Measurements from ENCODE around the gene ANGPT4. TPM values are rescaled to one million over a fixed set of nuclear protein-coding genes. Genes with fewer than 3 reads are reported as not detected.

ANGPT4 gene
- total RNA-seq, 1 donor: not detected

DNA sequence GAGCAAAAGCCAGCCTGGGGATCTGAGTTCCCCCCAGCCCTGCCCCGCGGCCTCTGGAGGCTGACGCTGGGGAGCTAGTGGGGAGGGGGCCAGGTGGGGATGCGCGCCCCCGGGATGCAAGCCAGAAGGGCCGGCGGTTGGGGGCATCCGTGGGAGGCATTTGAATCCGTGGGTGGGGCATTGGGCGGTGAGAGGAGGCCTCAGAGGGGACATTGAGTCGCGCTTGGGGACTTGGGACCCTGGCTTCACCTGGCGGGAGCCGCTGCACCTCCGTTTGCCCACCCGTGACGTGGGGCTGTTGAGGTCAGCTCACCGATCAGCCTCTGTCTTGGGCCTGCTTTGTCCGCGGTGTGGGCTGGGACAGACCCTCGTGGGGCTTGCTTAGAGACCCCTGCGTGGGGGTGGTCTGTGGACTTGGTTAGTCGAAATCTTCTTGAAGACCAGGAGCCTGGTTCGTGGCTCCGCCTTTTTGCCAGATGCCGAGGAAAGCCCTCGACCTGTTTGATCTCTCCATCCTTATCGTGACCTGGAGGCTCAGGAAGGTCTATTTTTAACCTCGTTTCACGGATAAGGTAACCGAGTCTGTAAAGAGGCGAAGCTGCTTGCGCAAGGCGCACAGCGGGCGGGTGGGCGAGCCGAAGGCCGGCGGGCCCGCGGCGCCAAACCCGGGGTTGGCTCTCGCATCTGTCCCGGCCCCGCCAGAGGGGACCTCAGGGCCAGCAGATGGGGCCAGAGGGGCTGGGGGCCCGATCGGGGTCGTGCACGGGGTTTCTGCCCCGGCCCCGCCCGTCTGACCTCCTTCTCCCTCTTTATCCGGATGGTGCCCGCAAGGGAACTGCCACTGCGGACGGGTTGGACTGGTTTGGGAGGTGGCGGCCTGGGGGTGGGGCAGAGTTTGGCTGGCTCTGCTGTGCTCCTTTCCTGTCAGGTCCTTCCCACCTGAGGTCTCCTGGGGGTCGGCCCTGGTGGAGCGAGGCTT, 74.3 kb downstream of the ANGPT4 start:
- TF ChIP-seq, protein P1, sequence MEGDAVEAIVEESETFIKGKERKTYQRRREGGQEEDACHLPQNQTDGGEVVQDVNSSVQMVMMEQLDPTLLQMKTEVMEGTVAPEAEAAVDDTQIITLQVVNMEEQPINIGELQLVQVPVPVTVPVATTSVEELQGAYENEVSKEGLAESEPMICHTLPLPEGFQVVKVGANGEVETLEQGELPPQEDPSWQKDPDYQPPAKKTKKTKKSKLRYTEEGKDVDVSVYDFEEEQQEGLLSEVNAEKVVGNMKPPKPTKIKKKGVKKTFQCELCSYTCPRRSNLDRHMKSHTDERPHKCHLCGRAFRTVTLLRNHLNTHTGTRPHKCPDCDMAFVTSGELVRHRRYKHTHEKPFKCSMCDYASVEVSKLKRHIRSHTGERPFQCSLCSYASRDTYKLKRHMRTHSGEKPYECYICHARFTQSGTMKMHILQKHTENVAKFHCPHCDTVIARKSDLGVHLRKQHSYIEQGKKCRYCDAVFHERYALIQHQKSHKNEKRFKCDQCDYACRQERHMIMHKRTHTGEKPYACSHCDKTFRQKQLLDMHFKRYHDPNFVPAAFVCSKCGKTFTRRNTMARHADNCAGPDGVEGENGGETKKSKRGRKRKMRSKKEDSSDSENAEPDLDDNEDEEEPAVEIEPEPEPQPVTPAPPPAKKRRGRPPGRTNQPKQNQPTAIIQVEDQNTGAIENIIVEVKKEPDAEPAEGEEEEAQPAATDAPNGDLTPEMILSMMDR (IDR thresholded peaks at IDR 0.05; ENCODE audit: insufficient read depth, low read length): no peak
- peak overlapping the region; percentile 59 for H3K4me3 ChIP-seq (ENCODE audit: low read depth, low read length)

DNA sequence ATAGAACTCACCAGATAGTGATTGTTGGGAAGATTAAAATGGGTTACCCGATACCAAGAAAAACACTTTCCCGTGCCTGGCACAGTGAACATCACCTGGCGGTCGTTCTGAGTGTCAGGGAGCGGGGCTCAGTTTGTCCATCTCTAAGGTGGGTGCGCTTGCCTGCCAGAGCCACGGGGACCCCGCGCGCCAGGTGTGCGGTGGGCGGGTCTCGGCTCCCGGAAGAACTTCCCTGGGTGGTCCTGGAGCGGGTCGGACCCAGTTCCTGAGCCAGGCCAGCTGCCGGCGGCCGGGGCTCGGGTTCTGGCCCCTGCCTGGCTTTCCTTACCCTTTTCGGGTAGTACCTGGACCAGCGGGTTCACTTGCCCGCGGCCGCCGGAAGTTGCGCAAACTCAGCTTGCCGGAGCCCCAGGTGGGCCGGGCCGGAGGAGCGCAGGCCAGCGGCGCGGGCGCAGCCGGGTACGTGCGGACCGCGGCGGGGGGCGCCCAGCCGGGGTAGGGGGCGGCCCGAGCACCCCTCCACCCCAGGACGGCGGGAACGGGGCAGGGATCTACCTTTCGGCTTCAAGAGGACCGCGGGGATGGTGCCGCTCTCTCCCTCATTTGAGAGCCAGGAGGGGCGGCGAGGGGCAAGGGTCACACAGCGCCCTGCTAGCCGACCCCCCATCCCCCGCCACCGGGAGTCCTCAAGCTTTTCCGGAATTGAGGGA, 75.1 kb downstream of the ANGPT4 start:
- no peak for DNase-seq (ENCODE audit: low read depth)
- peak overlapping the region; percentile 59 for H3K4me3 ChIP-seq (ENCODE audit: low read depth, low read length)

More for the DNA sequence above, 74.3 kb downstream of the ANGPT4 start:
- no peak for DNase-seq (ENCODE audit: low read depth)

DNA sequence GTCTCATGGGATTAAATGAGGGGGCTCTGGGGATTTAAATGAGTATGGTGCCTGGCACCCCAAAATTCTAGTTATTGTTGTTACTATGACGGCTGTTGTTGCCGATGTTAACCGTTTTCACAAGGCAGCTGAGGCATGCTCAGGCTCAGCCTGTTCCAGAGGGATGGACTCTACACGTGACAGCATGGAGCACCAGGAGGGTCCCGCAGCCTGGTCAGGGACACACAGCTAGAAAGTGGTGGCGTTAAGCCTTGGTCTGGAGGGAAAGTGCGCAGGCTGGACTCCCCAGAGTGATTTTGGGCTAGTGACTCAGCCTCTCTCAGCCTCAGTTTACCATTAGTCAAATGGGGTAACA, 75.7 kb downstream of the ANGPT4 start:
- no peak overlapping the region for H3K4me3 ChIP-seq (ENCODE audit: low read depth, low read length)
- TF ChIP-seq, protein P1 (IDR thresholded peaks at IDR 0.05; ENCODE audit: insufficient read depth, low read length): no peak
- no peak for DNase-seq (ENCODE audit: low read depth)

More for the DNA sequence above, 75.1 kb downstream of the ANGPT4 start:
- TF ChIP-seq, protein P1 (IDR thresholded peaks at IDR 0.05; ENCODE audit: insufficient read depth, low read length): no peak

DNA sequence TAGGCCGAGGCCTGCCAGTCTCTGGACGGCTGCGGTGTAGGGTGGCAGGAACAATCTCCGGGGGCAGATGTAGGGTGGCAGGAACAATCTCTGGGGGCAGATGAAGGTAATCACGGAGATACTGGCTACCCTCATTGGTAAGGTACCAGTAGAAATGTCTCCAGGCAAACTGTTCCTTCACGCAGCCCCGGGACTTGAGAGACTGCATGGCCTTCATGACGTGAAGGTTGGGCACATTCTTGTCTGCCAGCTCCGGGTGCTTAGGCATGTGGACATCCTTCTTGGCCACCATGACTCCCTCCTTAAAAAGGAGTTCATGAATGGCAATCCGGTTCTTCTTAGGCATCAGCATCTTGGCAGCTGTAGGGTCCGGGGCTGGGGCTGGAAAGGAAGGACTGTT, 76.5 kb downstream of the ANGPT4 start:
- no peak overlapping the region for H3K4me3 ChIP-seq (ENCODE audit: low read depth, low read length)
- TF ChIP-seq, protein P1 (IDR thresholded peaks at IDR 0.05; ENCODE audit: insufficient read depth, low read length): no peak
- DNase-seq (ENCODE audit: low read depth): no peak

DNA sequence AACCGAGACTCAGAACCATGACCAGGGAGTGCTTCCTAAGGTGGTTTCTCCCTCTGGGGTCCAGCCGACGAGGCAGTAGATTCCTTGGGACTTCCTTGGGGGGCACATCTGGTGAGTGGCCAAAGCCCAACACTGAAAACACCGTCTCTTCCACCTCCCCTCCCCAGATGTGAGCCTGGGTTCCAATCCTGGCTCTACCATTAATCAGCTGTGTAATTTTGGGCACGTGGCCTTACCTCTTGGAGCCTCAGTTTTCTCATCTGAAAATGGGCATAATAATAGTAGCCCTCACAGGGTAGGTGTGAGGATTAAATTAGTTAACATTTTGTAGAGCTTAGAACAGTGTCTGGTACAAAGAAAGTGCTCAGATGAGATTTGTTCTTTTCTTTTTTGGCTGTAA, 77.1 kb downstream of the ANGPT4 start:
- TF ChIP-seq, protein P1 (IDR thresholded peaks at IDR 0.05; ENCODE audit: insufficient read depth, low read length): no peak
- no peak for DNase-seq (ENCODE audit: low read depth)
- no peak overlapping the region for H3K4me3 ChIP-seq (ENCODE audit: low read depth, low read length)

DNA sequence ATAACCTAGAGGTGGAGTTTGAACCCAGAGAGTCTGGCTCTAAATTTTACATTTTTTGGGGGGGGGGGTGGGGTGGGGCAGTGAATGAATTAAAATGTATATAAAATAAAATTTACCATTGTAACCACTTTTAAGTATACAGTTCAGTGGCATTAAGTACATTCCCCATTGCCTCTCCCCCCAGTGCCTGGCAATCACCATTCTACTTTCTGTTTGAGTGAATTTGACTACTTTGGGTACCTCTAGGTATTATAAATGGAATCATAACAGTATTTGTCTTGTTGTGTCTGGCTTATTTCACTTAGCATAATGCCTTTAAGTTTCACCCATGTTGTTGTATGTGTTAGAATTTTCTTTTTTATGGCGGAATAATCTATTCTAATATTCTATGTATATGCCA, 79.9 kb downstream of the ANGPT4 start:
- no peak for DNase-seq (ENCODE audit: low read depth)
- no peak overlapping the region for H3K4me3 ChIP-seq (ENCODE audit: low read depth, low read length)

More for the DNA sequence above, 79.9 kb downstream of the ANGPT4 start:
- TF ChIP-seq, protein P1 (IDR thresholded peaks at IDR 0.05; ENCODE audit: insufficient read depth, low read length): no peak
